HEK293 (cell line): ENCODE measurements around the gene HLA-DOB.

ENCODE experiments used
- GLIS2 ChIP-seq: fragments of 450-650 bp; formaldehyde crosslinking; IDR thresholded peaks from 2 replicates; pipeline ENCODE4 v1.5.1; 2016; ENCODE audit warnings: missing biosample characterization, missing genetic modification characterization
- KLF10 ChIP-seq: fragments of 450-650 bp; IDR thresholded peaks from 2 replicates; pipeline ENCODE4 v1.5.1; 2018; ENCODE audit warnings: missing biosample characterization, mild to moderate bottlenecking, missing genetic modification characterization
- PATZ1 ChIP-seq: fragments of 450-650 bp; formaldehyde crosslinking; IDR thresholded peaks from 2 replicates; pipeline ENCODE4 v1.5.1; 2016; ENCODE audit warnings: missing biosample characterization, missing genetic modification characterization
- REPIN1 ChIP-seq: fragments of 450-650 bp; formaldehyde crosslinking; IDR thresholded peaks from 2 replicates; pipeline ENCODE4 v1.5.1; 2017; ENCODE audit warnings: missing biosample characterization, missing genetic modification characterization, low read depth
- SCRT1 ChIP-seq: fragments of 450-650 bp; formaldehyde crosslinking; IDR thresholded peaks from 2 replicates; pipeline ENCODE4 v1.5.1; 2016; ENCODE audit warnings: missing biosample characterization, missing genetic modification characterization, borderline replicate concordance
- ZBTB20 ChIP-seq: fragments of 450-650 bp; formaldehyde crosslinking; IDR thresholded peaks from 2 replicates; pipeline ENCODE4 v1.5.1; 2016; ENCODE audit warnings: missing biosample characterization, missing genetic modification characterization
- ZBTB26 ChIP-seq: fragments of 450-650 bp; formaldehyde crosslinking; optimal IDR thresholded peaks from 2 replicates; pipeline ENCODE3; 2016; ENCODE audit warnings: missing biosample characterization, mild to moderate bottlenecking, missing genetic modification characterization
- ZBTB48 ChIP-seq: fragments of 450-650 bp; formaldehyde crosslinking; IDR thresholded peaks from 2 replicates; pipeline ENCODE4 v1.5.1; 2016; ENCODE audit warnings: missing biosample characterization, missing genetic modification characterization
- ZFP41 ChIP-seq: fragments of 450-650 bp; formaldehyde crosslinking; IDR thresholded peaks from 2 replicates; pipeline ENCODE4 v1.5.1; 2016; ENCODE audit warnings: missing biosample characterization, missing genetic modification characterization, borderline replicate concordance
- ZFP69B ChIP-seq: fragments of 450-650 bp; formaldehyde crosslinking; IDR thresholded peaks from 2 replicates; pipeline ENCODE4 v1.5.1; 2016; ENCODE audit warnings: missing biosample characterization, missing genetic modification characterization
- ZIC2 ChIP-seq: fragments of 450-650 bp; formaldehyde crosslinking; IDR thresholded peaks from 2 replicates; pipeline ENCODE4 v1.5.1; 2016; ENCODE audit warnings: missing biosample characterization, missing genetic modification characterization
- ZNF19 ChIP-seq: fragments of 450-650 bp; formaldehyde crosslinking; IDR thresholded peaks from 2 replicates; pipeline ENCODE4; 2016; ENCODE audit warnings: missing biosample characterization, missing genetic modification characterization, low read depth
- ZNF266 ChIP-seq: fragments of 450-650 bp; formaldehyde crosslinking; IDR thresholded peaks from 2 replicates; pipeline ENCODE4 v1.5.1; 2016; ENCODE audit warnings: missing biosample characterization, missing genetic modification characterization, low read depth
- ZNF302 ChIP-seq: fragments of 450-650 bp; formaldehyde crosslinking; IDR thresholded peaks from 2 replicates; pipeline ENCODE4 v1.5.1; 2016; ENCODE audit warnings: missing biosample characterization, missing genetic modification characterization, low read depth
- ZNF354C ChIP-seq: fragments of 450-650 bp; formaldehyde crosslinking; IDR thresholded peaks from 2 replicates; pipeline ENCODE4 v1.5.1; 2016; ENCODE audit warnings: missing biosample characterization, missing genetic modification characterization, low read depth, borderline replicate concordance
- ZNF362 ChIP-seq: fragments of 450-650 bp; formaldehyde crosslinking; IDR thresholded peaks from 2 replicates; pipeline ENCODE4 v1.5.1; 2016; ENCODE audit warnings: missing biosample characterization, missing genetic modification characterization
- ZNF501 ChIP-seq: fragments of 450-650 bp; formaldehyde crosslinking; IDR thresholded peaks from 2 replicates; pipeline ENCODE4 v1.5.1; 2016; ENCODE audit warnings: missing biosample characterization, missing genetic modification characterization
- ZNF555 ChIP-seq: fragments of 450-650 bp; formaldehyde crosslinking; conservative IDR thresholded peaks from 2 replicates; pipeline ENCODE4 v1.5.1; 2017; ENCODE audit warnings: missing biosample characterization, mild to moderate bottlenecking, missing genetic modification characterization, inconsistent platforms
- ZNF560 ChIP-seq: fragments of 450-650 bp; formaldehyde crosslinking; IDR thresholded peaks from 2 replicates; pipeline ENCODE4 v1.5.1; 2017; ENCODE audit warnings: missing biosample characterization, missing genetic modification characterization, borderline replicate concordance
- ZNF571 ChIP-seq: fragments of 450-650 bp; formaldehyde crosslinking; IDR thresholded peaks from 2 replicates; pipeline ENCODE4 v1.5.0; 2017; ENCODE audit warnings: missing biosample characterization, missing genetic modification characterization
- ZNF623 ChIP-seq: fragments of 450-650 bp; formaldehyde crosslinking; IDR thresholded peaks from 2 replicates; pipeline ENCODE4 v1.5.1; 2016; ENCODE audit warnings: missing biosample characterization, missing genetic modification characterization
- ZNF624 ChIP-seq: fragments of 450-650 bp; formaldehyde crosslinking; IDR thresholded peaks from 2 replicates; pipeline ENCODE4 v1.5.1; 2017; ENCODE audit warnings: missing biosample characterization, missing genetic modification characterization
- ZNF639 ChIP-seq: fragments of 450-650 bp; formaldehyde crosslinking; IDR thresholded peaks from 2 replicates; pipeline ENCODE4 v1.5.1; 2016; ENCODE audit warnings: missing biosample characterization, missing genetic modification characterization
- ZNF692 ChIP-seq: fragments of 450-650 bp; formaldehyde crosslinking; IDR thresholded peaks from 2 replicates; pipeline ENCODE4 v1.5.1; 2016; ENCODE audit warnings: missing biosample characterization, missing genetic modification characterization
- ZNF777 ChIP-seq: fragments of 450-650 bp; formaldehyde crosslinking; IDR thresholded peaks from 2 replicates; pipeline ENCODE4 v1.5.1; 2017; ENCODE audit warnings: missing biosample characterization, missing genetic modification characterization, borderline replicate concordance
- ZNF843 ChIP-seq: fragments of 450-650 bp; formaldehyde crosslinking; IDR thresholded peaks from 2 replicates; pipeline ENCODE4 v1.5.1; 2016; ENCODE audit warnings: missing biosample characterization, missing genetic modification characterization
- ZSCAN16 ChIP-seq: fragments of 450-650 bp; formaldehyde crosslinking; IDR thresholded peaks from 2 replicates; pipeline ENCODE4 v1.5.1; 2016; ENCODE audit warnings: missing biosample characterization, missing genetic modification characterization
- ZSCAN18 ChIP-seq: fragments of 450-650 bp; formaldehyde crosslinking; IDR thresholded peaks from 2 replicates; pipeline ENCODE4 v1.5.1; 2016; ENCODE audit warnings: missing biosample characterization, missing genetic modification characterization
- ZSCAN5A ChIP-seq: fragments of 450-650 bp; formaldehyde crosslinking; IDR thresholded peaks from 2 replicates; pipeline ENCODE4 v1.5.1; 2016; ENCODE audit warnings: missing biosample characterization, missing genetic modification characterization
- ZXDB ChIP-seq: fragments of 450-650 bp; formaldehyde crosslinking; IDR thresholded peaks from 2 replicates; pipeline ENCODE4 v1.5.1; 2016; ENCODE audit warnings: missing biosample characterization, missing genetic modification characterization

HLA-DOB gene

GRCh38 chr6:32852844-32853540, 36.2 kb upstream of the HLA-DOB start (continued):
- TF ChIP-seq PATZ1 (tag by site-specific recombination) (peak; percentile 43; the same call in 1 of the 2 replicates), ZBTB20 (tag by site-specific recombination) (peak; percentile 15; the same call in 1 of the 2 replicates), ZNF639 (tag by site-specific recombination) (no peak), ZNF777 (tag by site-specific recombination) (no peak; the same call in 1 of the 2 replicates), ZNF560 (tag by site-specific recombination) (no peak), ZXDB (tag by site-specific recombination) (0 out of 2 replicates have a peak, but pooled peaks have one; percentile 24), ZNF354C (no peak), KLF10 (no peak), ZNF623 (tag by site-specific recombination) (no peak), ZFP41 (tag by site-specific recombination) (no peak), ZNF555 (tag by site-specific recombination) (no peak), ZNF624 (tag by site-specific recombination) (no peak), ZSCAN5A (tag by site-specific recombination) (peak; percentile 34; the same call in 1 of the 2 replicates), REPIN1 (0 out of 2 replicates have a peak, but pooled peaks have one; percentile 37), SCRT1 (no peak), ZNF302 (tag by site-specific recombination) (no peak), ZBTB48 (no peak), ZNF571 (no peak), ZNF501 (tag by site-specific recombination) (0 out of 2 replicates have a peak, but pooled peaks have one; percentile 69), GLIS2 (tag by site-specific recombination) (no peak), ZIC2 (peak; percentile 77), ZNF266 (tag by site-specific recombination) (no peak), ZNF843 (no peak), ZNF692 (tag by site-specific recombination) (no peak), ZNF362 (no peak), ZBTB26 (tag by site-specific recombination) (no peak), ZSCAN18 (tag by site-specific recombination) (no peak), ZNF19 (tag by site-specific recombination) (no peak), ZSCAN16 (no peak), ZFP69B (tag by site-specific recombination) (no peak; the same call in 1 of the 2 replicates)
